ENCODE results near the gene PIPOX.

PIPOX gene

DNA sequence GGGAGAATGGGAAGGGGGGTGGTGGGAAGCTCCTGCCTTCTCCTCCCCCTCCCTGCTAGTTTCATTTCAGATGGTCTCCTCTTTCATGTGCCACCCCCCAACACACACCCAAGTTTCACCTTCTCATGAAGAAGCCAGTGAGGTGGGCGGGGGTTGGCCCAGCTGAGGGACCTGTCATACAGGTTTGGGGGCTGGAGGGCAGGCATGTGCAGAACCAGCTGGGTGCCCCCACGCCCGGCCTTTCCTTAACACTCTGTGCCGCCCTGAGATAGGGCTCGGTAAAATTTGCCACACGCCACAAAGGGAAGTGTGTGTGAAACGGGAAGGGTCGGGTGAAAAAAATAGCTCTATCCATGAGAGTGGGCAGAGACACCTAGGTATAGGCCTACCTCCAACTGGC is 57.4 kb downstream of the PIPOX start:
- no peak for DNase-seq (ENCODE audit: low spot score)

DNA sequence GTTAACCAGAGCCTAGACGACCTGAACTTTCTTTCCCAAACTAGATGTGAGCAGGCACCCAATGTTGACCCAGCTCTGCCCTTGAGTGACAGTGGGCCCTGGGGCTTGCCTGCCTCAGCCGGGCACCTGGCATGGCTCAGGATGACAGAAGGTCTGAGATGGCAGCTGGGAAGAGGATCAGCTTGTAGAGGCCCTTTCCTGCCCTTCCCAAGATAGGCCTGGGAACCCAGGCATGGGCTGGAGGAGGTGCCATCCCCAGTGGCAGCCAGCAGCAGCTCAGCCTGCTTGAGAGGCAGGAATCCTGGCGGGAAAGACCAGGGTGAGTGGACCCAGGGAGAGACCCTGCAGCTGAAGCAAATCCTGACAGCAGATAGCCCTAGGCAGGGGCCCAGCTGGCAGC is 59.1 kb downstream of the PIPOX start:
- no peak for DNase-seq (ENCODE audit: low spot score)

DNA sequence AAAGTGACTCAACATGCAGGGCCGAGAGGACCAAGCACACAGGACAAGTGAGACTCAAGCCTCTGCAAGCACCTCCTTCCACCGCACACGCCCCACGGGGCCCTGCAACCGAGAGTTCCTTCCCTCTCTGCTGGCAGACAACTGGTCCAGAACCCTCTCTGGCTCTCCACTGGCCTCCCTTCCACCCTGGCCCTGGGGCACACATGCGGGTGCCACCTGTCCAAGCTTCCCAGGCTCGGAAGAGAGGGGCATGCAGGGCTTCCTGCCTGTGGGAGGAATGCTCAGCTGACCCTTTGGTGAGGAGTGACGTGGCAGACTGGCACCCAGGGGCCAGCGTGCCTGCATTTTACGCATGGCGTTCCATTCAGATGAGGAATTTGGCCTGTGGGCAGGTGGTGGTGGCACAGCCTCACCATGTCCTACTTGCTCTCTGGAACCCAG is 59.8 kb downstream of the PIPOX start:
- no peak for DNase-seq (ENCODE audit: low spot score)

DNA sequence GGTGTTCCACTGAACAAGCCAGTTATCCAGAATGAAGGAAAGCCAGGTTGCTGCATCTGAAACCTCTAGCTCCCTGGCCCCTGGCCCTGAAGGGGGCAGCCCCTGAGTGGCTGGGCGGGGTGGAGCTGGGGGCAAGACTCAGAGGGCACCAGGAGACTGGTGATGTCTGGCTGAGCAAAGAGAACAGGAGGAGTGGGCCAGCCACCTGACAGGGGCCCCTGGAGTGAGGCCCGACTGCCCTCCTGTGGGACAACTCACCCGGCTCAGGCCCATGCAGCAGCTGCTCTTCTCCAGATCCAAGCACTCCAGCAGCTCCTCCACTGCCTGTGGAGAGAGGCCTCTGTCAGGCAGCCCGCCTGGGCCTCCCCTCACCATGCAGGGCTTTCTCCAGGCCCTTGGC is 60.4 kb downstream of the PIPOX start:
- no peak for DNase-seq (ENCODE audit: low spot score)
